PC-3 (cell line): ENCODE data around the gene HNRNPA3.
"Not testable (repeated sequence)": the region's sequence is repeated elsewhere in the genome, so short reads cannot be mapped to it uniquely, and the experiment has no call there.

Experiments
- CTCF ChIP-seq: fragments of 300-600 bp; sonication (generic); conservative IDR thresholded peaks from 2 replicates; pipeline ENCODE4 v1.5.1; 2017; ENCODE audit warnings: antibody characterized with exemption, low read depth, mild to moderate bottlenecking, low read length
- EZH2 ChIP-seq: fragments of 300-600 bp; sonication (generic); IDR thresholded peaks from one replicate; pipeline ENCODE4 v1.6.1; 2017; ENCODE audit warnings: antibody characterized with exemption, mild to moderate bottlenecking, low read length; ENCODE audit not compliant: unreplicated experiment
- EZH2phosphoT487 ChIP-seq: fragments of 300-600 bp; sonication (generic); IDR thresholded peaks from 2 replicates; pipeline ENCODE4 v1.6.1; 2018; ENCODE audit warnings: mild to moderate bottlenecking, antibody characterized with exemption, low read length, borderline replicate concordance

DNA sequence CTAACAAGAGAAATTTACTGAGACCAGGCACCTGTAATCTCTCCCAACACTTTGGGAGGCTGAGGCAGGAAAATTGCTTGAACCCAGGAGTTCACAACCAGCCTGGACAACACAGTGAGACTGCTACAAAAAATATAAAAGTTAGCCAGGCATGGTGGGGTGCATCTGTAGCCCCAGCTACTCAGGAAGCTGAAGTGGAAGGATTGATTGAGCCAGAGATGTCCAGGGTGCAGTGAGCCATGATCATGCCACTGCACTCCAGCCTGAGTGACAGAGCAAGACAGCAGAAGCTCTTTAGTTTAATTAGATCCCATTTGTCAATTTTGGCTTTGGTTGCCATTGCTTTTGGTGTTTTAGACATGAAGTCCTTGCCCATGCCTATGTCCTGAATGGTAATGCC is 32.9 kb upstream of the HNRNPA3 start:
- not testable (repeated sequence) for TF ChIP-seq CTCF, EZH2phosphoT487, EZH2
